ENCODE results near the gene HIF1A.
"Not testable (repeated sequence)": the region's sequence is repeated elsewhere in the genome, so short reads cannot be mapped to it uniquely, and the experiment has no call there.

The HIF1A gene

GRCh38 chr14:61742371-61742770 is 47.1 kb downstream of the HIF1A start:
- no peak overlapping the region for H3K4me3 ChIP-seq (ENCODE audit: low read depth, low read length)
- DNase-seq (ENCODE audit: low read depth) = no peak
- no peak for TF ChIP-seq CTCF (conservative IDR thresholded peaks at IDR 0.05; ENCODE audit: low read depth, low read length)

GRCh38 chr14:61744238-61744637 is 48.9 kb downstream of the HIF1A start:
- no peak for TF ChIP-seq CTCF (conservative IDR thresholded peaks at IDR 0.05; ENCODE audit: low read depth, low read length)
- DNase-seq (ENCODE audit: low read depth) = peak; percentile 56

GRCh38 chr14:61746346-61746745 is 51.0 kb downstream of the HIF1A start:
- not testable (repeated sequence) for H3K4me3 ChIP-seq (ENCODE audit: low read depth, low read length); DNase-seq (ENCODE audit: low read depth)

More at GRCh38 chr14:61744238-61744637, 48.9 kb downstream of the HIF1A start:
- no peak overlapping the region for H3K4me3 ChIP-seq (ENCODE audit: low read depth, low read length)

GRCh38 chr14:61746881-61747280 is 51.6 kb downstream of the HIF1A start:
- TF ChIP-seq CTCF (conservative IDR thresholded peaks at IDR 0.05; ENCODE audit: low read depth, low read length) = no peak
- no peak for DNase-seq (ENCODE audit: low read depth)
- no peak overlapping the region for H3K4me3 ChIP-seq (ENCODE audit: low read depth, low read length)

- DNase-seq (ENCODE audit: low read depth) = peak; percentile 52
- no peak for TF ChIP-seq CTCF (conservative IDR thresholded peaks at IDR 0.05; ENCODE audit: low read depth, low read length)
Observed at GRCh38 chr14:61747342-61747741, 52.0 kb downstream of the HIF1A start.

GRCh38 chr14:61749264-61749663 is 54.0 kb downstream of the HIF1A start:
- peak overlapping the region; percentile 4 for H3K4me3 ChIP-seq (ENCODE audit: low read depth, low read length)
- TF ChIP-seq CTCF (conservative IDR thresholded peaks at IDR 0.05; ENCODE audit: low read depth, low read length) = no peak
- peak; percentile 60 for DNase-seq (ENCODE audit: low read depth)

More at GRCh38 chr14:61747342-61747741, 52.0 kb downstream of the HIF1A start:
- H3K4me3 ChIP-seq (ENCODE audit: low read depth, low read length) = no peak overlapping the region

GRCh38 chr14:61749867-61750266 is 54.6 kb downstream of the HIF1A start:
- peak; percentile 42 for DNase-seq (ENCODE audit: low read depth)
- H3K4me3 ChIP-seq (ENCODE audit: low read depth, low read length) = peak overlapping the region; percentile 2
- TF ChIP-seq CTCF (conservative IDR thresholded peaks at IDR 0.05; ENCODE audit: low read depth, low read length) = no peak

All from choroid plexus epithelial cell (primary cell).